HUDEP-2 (cell line): ENCODE measurements around the gene HS6ST2.

Source experiments
- DNase-seq, 76 experiments: peaks; one replicate each; lab custom pipeline; 2025; ENCODE audit not compliant: unreplicated experiment in 76 of 76; lab: John Stamatoyannopoulos, UW

Gene HS6ST2

DNA sequence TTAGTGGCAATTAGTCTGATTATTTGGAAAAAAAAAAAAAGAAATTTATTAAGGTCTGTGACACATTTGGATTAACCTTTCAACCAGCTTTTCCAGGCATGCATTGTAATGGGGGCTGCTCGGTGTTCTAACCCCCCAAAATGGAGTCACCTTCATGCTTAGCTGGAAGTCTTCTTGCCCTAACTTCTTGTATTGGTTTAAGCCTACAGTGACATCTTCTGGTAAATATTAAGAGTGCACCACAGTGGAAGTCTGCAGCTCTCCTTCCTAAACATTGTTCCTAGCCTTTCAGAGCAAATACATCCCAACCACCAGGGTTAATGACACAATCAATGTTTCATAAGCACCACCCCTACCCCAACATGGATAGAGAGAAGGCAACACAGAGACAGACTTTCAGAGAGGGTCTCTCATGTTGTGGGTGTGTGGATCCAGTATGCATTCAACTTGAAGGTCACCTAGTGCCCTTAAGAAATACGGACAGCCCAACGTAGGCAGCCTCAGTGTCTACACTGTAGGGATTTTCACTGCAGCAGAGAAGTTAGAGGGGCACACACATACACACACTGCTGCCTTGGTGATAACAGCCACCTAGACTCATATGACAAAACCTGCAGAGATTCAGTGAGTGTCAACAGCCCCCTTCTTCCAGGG is 326.7 kb downstream of the HS6ST2 start:
- DNase-seq: peak in 10 of 76 experiments; percentile 0 to 5 (median 2)

DNA sequence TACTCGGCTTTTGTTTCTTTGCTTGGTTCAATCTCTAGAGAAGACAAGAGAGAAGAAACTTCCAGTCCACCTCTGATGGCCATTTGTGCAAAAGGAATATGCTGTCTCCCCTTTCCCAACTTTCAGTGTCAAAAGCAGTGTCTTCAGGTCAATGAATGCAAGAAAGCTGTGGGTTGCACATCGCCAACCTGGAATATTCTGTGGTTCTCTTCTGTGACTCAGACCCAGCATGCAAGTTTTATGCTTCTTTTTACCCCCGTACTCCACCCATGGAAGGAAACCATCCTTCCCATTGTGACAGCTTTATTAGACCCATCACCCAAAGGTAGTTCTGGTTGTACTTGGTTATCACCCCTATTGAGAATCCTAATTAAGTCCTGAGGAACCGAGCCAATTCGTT is 334.0 kb downstream of the HS6ST2 start:
- no peak for DNase-seq

DNA sequence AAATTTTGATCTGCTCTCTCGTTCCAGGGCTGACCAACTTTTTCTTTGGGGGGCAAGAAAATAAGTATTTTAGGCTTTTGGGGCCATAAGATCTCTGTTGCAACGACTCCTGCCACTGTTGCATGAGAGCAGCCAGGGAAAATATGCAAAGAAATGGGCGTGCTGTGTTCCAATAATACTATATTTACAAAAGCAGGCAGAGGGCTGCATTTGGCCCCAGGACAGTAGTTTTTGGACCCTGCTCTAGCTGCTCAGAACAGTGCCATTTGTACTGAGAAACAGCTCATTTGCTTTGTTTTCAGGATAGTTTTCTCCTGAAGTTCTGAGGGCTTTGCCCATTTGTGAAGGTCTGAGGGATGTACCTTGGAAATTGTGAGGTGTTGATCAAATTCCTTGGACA is 334.5 kb downstream of the HS6ST2 start:
- DNase-seq: no peak

DNA sequence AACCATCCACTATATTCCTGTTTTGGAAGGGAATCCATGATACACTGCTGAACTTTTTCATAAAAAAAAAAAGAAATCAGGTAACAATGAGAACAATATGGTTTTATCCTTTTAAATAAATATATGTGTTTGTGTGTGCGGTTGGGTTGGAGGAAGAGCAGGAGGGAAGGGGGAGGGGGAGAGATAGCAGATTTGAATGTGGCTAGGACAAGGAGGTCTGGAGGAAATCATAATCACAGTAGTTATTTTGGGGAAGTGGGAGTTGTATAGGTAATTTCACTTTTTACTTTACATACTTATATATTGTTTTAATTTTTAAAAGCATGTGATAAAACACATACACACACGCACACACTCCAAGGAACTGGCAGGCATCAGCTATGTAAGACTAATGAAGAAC is 335.1 kb downstream of the HS6ST2 start:
- DNase-seq: no peak

DNA sequence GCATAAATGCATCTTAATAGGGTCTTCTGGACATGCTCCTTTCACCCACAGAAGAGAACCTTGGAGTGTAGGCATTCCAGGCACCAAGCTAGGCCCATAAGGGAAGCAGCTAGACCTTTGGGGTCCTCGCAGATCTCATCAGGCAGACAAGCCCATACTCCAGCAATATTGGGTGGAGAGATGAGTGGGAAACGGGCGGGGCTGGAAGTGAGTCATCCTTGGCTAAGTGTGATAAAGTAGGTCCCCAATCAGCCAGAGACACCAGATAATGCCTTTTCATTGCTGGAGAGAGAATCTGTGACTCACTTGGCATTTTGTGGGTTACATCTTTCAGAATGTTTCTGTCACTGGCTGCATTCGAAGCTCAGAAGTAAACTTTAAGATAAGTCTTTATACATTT is 336.3 kb downstream of the HS6ST2 start:
- DNase-seq: peak in 59 of 76 experiments; percentile 1 to 69 (median 19)

DNA sequence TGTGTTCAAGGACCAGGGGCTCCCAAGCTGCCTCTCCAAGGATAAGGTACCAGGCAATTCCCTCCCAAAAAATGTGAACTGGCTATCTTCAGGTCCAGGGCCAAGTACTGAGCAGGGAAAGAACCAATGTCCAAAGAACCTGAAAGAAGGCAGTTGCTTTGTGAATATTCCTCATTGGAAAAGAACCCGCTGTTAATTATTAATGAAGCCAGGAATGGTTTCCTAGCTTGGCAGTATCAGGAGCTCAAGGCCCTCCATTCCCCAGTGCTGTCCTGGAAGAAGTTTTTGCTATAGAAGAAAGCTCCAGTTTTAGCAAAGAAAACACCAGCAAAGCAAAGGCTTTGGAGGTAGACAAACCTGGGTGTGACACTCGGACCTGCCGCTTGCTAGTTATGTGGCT is 339.6 kb downstream of the HS6ST2 start:
- DNase-seq: no peak

DNA sequence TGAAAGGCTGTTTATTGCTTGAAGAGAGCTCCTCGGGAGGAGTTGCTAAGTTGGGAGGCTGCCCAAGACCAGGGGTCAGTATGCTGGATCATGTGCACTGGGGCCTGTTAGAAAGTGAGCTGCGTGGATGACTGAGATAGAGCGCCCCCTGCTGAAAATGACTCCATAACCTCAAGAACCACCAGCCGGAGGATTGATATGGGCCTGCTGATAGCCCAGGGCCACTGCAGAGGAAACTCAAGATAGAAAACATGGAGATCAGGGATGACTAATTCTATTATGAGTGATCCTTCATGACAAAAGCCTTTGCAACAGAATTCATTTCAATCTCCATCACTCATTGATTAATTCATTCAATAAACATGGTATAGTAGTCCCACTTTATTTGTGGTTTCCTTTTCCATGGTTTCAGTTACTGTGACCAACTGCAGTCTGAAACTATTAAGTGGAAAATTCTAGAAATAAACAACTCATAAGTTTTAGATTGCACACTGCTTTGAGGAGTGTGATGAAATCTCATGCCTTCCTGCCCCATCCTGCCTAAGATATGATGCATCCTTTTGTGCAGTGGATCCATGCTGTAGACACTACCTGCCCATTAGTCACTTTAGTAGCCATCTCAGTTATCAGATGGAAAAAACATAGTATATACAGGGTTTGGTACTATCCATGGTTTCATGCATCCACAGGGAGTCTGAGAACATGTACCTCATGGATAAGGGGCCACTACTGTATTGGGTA is 342.9 kb downstream of the HS6ST2 start:
- peak in 61 of 76 experiments; percentile 0 to 68 (median 24) for DNase-seq

DNA sequence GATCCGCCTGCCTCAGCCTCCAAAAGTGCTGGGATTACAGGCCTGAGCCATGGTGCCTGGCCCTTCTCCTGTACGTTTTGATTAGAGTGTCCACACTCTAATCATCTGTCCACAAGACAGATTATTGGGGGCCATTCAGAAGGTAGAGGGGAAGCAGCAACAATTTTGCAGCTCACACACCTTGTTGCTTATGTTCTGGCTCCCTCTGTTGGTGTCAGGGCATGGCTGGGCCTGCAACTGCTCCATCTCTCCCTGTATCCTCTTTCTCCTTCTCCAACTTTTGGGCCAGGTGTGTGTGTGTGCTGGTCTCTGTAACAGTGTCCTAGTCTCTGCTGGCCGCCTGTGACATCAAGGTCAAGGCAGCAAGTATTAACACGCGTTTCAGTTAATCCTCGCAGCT is 344.1 kb downstream of the HS6ST2 start:
- DNase-seq: peak in 1 of 76 experiments; percentile 2

DNA sequence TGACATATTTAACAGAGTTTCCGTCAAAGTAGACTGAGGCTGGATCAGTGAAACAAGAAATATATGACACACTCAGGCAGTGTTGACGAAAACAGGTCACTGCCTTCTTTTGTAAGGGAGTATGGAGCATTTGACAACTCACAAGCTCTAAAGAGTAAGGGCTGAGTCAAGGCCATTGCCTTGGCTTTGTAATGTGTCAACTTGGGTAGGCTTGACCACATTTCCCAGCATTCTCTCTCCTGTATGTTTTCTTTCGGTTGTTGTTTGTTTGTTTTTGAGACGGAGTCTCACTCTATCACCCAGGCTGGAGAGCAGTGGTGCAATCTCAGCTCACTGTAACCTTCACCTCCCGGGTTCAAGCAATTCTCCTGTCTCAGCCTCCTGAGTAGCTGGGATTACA is 344.6 kb downstream of the HS6ST2 start:
- no peak for DNase-seq

DNA sequence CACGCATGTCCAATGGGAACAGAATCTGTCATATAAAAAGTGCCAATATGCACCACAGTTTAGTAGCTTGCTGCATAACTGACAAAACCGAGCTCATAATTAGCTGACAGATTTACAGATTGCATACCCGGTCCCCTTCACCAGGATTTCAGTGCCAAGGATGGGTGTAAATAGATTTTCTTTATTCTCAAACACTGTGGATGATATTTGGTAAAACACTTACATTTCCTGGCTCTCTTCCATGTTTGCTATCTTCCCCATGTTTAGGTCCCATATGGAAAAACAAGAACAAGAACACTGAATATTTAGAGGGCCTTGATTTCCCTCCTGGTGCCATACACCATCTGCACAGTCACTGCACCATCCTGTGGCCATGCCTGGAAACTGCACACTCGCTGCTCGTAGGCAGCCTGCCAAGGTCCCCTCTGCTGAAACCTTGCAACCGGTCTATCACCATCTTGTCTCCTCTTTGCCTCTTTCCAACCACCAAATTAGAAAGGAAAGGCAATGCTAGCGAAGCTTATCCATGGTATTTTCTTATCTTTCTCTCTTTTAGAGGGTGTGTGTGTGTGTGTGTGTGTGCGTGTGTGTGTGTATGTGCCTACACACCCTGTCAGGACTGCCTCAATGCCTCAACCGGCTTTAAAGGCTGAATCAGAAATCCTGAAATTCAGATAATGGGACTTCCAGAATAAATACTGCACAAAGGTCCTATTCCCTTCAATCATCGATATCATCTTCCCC is 345.4 kb downstream of the HS6ST2 start:
- DNase-seq: peak in 42 of 76 experiments; percentile 0 to 46 (median 12)

DNA sequence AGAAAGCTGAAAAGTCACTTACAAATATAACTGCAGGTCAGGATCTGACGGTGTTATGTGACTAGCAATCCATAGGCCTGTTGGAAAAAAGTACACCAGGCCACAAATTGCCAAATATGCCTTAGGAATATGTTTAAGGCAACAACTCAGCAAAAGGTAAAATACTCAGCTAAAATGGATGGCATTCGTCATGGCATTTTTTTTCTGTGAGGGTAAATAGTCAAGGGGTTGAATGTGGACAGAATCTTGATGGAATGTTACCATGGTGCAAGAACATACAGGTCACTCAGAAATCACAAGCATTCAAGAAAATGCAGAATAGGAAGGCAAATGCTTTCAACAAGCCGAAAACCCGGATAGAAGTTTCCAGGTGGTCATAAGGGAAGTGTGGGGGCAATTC is 347.9 kb downstream of the HS6ST2 start:
- no peak for DNase-seq

DNA sequence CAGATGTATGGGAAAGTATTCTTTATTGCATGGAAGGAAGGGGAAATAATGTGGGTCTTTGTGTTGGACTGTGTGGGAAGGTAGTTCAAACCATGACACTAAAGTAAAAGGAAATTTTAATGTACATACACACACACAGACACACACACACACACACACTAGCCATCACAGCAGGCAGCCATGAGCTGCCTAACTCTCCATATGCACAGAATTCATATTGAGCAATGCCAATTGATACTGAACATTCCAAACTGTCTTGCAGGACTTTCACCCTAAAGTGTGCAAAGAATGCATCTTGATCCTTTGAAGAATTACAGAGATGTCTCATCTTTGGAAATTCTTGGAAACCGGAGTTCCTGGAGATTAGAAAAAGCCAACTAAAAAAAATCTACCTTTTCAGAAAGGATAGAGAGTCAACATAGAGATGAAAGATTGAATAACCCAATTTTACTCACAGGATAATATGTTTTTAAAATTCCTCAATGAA is 349.0 kb downstream of the HS6ST2 start:
- DNase-seq: no peak

DNA sequence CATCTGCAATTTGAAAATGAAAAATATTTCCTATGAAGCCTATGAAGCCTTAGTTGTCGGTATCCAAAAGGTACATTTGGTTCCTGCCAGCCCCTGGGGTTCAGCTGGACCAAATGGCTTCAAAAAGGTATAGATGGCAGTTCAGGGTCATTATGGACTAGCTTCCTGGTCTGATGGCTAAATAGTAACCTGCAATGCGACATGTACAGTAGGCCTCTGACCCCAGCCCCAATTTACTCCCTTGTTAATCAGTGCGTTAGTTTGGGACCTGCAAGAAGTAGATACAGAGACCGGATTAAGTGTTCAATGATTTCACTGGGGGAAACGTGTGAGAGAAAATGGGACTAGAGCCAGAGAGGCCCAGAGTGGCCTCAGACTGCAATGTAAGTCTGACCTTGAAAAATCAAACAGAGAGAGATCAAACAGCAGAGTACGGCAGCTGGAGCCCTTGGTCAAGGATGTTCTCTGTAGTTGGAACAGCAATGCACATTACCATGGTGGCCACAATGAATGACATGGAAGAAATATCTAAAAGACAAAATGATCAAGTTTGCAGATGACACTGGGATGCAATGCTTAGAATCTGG is 354.6 kb downstream of the HS6ST2 start:
- no peak for DNase-seq

DNA sequence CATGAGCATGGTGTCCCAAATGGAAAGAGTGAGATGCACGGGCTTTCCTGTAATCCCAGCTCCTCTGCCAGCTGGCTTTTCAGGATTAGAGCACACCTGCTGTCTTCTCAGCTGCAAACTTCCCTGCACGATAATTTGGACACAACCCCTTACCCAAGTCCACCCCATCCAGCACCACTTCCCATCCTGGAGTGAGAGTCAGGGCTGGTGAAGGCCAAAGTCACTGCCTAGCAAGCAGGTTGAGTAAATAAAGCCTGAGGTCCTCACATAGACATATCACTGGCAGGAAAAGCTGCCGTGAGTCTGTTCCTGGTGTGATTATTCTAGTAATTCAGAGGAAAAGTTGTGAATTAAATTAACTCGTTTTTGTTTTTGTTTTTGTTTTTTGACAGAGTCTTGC is 355.7 kb downstream of the HS6ST2 start:
- DNase-seq: no peak

DNA sequence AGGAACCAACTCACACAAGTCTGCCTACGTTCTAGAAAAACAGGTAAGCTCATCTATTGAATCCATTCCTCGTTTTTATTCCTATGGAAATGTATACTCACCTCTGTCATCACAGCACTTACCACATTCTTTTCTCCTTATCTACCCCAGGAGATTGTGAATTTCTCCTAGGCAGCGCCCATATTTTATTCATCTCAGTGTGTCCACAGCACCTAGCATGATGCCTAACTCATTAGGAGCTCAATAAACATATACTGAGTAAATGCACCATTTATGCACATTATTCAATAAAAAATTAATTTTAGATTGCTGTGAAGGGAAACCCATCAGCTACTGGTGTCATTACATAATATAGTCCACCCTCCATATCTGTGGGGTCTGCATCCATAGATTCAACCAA is 363.4 kb downstream of the HS6ST2 start:
- no peak for DNase-seq

DNA sequence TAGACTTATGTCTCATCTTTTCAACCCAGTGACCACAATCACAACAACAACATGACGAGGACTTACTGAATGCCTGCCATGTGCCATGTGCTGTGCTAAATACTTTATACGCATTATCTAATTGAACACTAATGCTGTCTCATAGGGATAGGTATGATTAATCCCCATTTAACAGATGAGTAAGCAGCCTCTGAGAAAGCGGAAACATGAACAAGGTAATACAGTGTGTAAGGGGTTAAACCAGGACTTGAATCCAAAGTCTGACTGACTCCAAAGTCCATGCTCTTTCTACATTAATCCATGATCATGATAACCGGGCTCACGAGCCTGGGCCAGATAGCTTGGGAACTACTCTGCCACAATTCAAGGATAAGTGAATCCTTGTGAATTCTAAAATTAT is 364.3 kb downstream of the HS6ST2 start:
- DNase-seq: no peak

DNA sequence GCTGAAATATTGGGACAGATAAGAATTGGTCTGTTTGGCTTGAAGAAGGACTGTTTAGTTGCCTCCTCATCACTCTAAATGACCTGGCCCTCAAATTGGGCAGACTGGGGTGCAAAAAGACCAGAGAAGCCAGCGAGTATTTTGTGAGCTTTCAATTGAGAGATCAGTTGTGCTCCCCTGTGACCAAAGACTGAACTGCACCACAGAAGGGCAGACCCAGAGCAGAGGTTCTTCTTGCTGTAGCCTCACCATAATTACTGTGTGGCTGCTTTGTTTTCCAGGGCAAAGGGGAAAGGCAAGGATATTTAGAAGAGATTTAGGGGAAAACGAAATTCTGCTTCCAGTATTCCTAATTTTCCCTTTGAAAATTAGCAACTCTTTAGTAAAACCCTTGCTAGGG is 365.5 kb downstream of the HS6ST2 start:
- peak in 11 of 76 experiments; percentile 0 to 9 (median 1) for DNase-seq

DNA sequence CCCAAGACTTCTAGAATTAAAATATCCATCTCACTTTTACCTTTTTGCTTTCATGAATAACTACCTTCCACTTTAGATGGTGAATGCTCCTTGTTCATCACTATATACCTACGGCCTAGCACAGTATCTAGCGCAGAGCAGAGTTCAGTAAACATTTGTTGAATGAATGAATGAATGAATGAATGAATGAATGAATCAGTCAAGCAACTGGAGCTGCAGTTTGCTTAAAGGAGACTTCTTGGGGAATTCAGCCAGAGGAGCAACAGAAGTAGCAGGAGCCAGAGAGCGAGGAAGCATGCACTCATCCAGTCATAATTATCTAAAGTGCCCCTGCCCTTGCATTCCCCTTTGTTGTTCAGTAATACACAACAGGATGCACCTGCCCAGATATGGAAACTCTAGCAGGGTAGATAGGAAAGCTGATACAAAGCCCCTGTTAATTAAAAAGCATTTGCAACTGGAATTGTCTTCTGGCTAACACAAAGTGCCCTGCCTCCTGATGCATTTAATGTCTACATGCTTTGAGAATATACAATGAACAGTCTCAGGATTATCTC is 366.6 kb downstream of the HS6ST2 start:
- no peak for DNase-seq

DNA sequence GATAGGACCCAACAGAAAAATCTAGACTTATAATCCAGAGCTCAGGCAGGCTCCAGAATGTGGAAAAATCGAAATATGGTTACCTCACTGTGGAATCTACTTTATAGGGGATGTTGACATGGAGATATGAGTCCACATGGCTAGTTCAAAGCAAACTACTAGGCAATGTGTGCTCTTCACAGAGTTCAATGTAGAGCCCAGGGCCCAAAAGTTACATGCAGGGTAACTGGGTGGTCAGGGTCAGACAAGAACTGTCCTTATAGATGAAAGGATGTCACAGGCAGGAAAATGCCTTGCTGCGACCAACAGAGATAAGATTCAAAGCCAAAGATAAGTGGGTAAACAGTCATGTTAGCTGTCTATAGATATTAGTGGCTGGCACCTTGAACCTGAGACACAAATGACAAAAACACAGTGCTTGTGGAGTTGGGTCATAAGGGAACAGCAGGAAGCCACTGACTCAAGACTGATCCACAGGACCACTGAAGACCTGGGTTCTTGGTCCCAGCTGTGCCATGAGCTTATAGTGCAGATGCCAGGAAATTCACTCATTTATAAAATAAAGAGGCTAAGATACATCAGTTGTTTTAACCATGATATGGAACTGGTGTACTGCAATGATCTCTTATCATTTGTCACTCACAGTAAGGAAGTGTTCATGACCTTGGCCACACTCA is 367.9 kb downstream of the HS6ST2 start:
- DNase-seq: no peak

DNA sequence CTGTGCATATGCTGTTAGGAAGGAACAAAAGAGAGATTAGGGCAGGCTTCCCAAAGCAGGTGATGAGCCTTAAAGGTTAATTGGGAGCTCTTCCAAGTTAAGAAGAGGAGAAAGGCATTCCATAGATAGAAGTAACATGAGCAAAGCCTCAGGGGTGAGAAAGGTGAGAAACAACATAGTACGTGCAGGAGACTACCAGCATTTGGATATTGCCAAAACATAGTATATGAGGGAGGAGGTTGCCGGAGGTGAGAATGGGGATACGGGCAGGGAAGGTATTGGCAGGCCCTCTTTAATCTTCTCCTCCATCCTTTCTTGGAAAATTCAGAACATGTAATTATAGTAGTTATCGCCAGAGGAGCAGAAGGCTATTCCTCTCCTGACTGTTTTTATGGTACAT is 373.5 kb downstream of the HS6ST2 start:
- DNase-seq: no peak
